IMR-90 (cell line): Measurements from ENCODE around the gene LCE2C. TPM values are rescaled to one million over a fixed set of nuclear protein-coding genes. Genes with fewer than 3 reads are reported as not detected.

Source experiments
- ATAC-seq: fragments of 200-7000 bp; cut with Tn5 transposase; 2 replicates; pipeline ENCODE4 v1.9.1; 2020; ENCODE audit warnings: low read depth, mild to moderate bottlenecking, moderate library complexity
- BruUV-seq: library from RNA; stranded (reverse); fragments of 400-500 nt; replicated peaks from 2 replicates; lab custom pipeline; 2021; lab: Mats Ljungman, UMichigan
- CTCF ChIA-PET: fragments of 300-600 bp; formaldehyde crosslinking; extraction: SDS; loops from one replicate; lab custom pipeline; 2021; ENCODE audit warnings: antibody characterized with exemption; lab: Yijun Ruan, JAX
- POLR2A ChIA-PET: fragments of 300-600 bp; sonication (Branson Sonifier 250); formaldehyde crosslinking; loops from one replicate; lab custom pipeline; 2022; ENCODE audit warnings: antibody characterized with exemption; ENCODE audit not compliant: unreplicated experiment; lab: Charles Lee
- DNase-seq: peaks from one replicate; pipeline ENCODE4 v3.0.0; 2013
- H2AFZ ChIP-seq: replicated peaks from 2 replicates; pipeline ENCODE3; 2013; ENCODE audit warnings: low read length, mild to moderate bottlenecking; ENCODE audit not compliant: poor library complexity
- H2AK5ac ChIP-seq: 2 replicates; pipeline ENCODE4 v1.6.1; 2013; ENCODE audit warnings: low read depth, low read length, inconsistent platforms
- H2AK9ac ChIP-seq: replicated peaks from 2 replicates; pipeline ENCODE3; 2013; ENCODE audit warnings: mild to moderate bottlenecking, low read depth, low read length, moderate library complexity; ENCODE audit not compliant: poor library complexity
- H2BK120ac ChIP-seq: 2 replicates; pipeline ENCODE4 v1.6.1; 2013; ENCODE audit warnings: low read depth, low read length, inconsistent platforms
- H2BK15ac ChIP-seq: 3 replicates; pipeline ENCODE4 v1.6.1; 2013; ENCODE audit warnings: low read depth, low read length, inconsistent platforms
- H2BK20ac ChIP-seq: 2 replicates; pipeline ENCODE4 v1.6.1; 2013; ENCODE audit warnings: low read depth, mild to moderate bottlenecking, inconsistent platforms, low read length, moderate library complexity
- H2BK5ac ChIP-seq: 2 replicates; pipeline ENCODE4 v1.6.1; 2013; ENCODE audit warnings: mild to moderate bottlenecking, low read depth, low read length, inconsistent platforms; ENCODE audit not compliant: poor library complexity, severe bottlenecking
- H3K14ac ChIP-seq: replicated peaks from 2 replicates; pipeline ENCODE4 v1.6.1; 2013; ENCODE audit warnings: low read depth, low read length, inconsistent platforms
- H3K18ac ChIP-seq: 2 replicates; pipeline ENCODE4 v1.6.1; 2013; ENCODE audit warnings: low read depth, low read length, control low read depth
- H3K23ac ChIP-seq: 2 replicates; pipeline ENCODE4 v1.6.1; 2013; ENCODE audit warnings: low read depth, low read length, inconsistent platforms
- H3K27ac ChIP-seq: 2 replicates; pipeline ENCODE4 v1.5.1; 2013; ENCODE audit warnings: mild to moderate bottlenecking, control low read depth, low read length; ENCODE audit not compliant: insufficient read depth
- H3K27me3 ChIP-seq: 2 replicates; pipeline ENCODE4 v1.6.1; 2013; ENCODE audit warnings: low read length; ENCODE audit not compliant: control insufficient read depth, insufficient read depth
- H3K36me3 ChIP-seq: 2 replicates; pipeline ENCODE4 v1.6.1; 2013; ENCODE audit warnings: low read length, mixed read lengths; ENCODE audit not compliant: control insufficient read depth, insufficient read depth
- H3K4ac ChIP-seq: 2 replicates; pipeline ENCODE4 v1.6.1; 2013; ENCODE audit warnings: low read depth, low read length, inconsistent platforms
- H3K4me1 ChIP-seq: 2 replicates; pipeline ENCODE4 v1.6.1; 2013; ENCODE audit warnings: low read length, mixed read lengths; ENCODE audit not compliant: control insufficient read depth, insufficient read depth
- H3K4me2 ChIP-seq: 2 replicates; pipeline ENCODE4 v1.6.1; 2013; ENCODE audit warnings: low read depth, mild to moderate bottlenecking, control low read depth, low read length, moderate library complexity
- H3K4me3 ChIP-seq: 2 replicates; pipeline ENCODE4 v1.5.1; 2013; ENCODE audit warnings: low read depth, mild to moderate bottlenecking, control low read depth, low read length, moderate library complexity; ENCODE audit not compliant: insufficient read depth
- H3K56ac ChIP-seq: 2 replicates; pipeline ENCODE4 v1.6.1; 2013; ENCODE audit warnings: low read length, inconsistent platforms; ENCODE audit not compliant: insufficient read depth; ENCODE audit errors: extremely low read depth
- H3K79me1 ChIP-seq, 2 experiments: 2 replicates each; pipeline ENCODE4 v1.6.1; 2013; ENCODE audit warnings: low read length in 2 of 2, inconsistent platforms in 1 of 2, low read depth in 1 of 2
- H3K9ac ChIP-seq: 2 replicates; pipeline ENCODE4 v1.6.1; 2013; ENCODE audit warnings: low read depth, low read length, control low read depth
- H3K9me1 ChIP-seq: 2 replicates; pipeline ENCODE4 v1.6.1; 2013; ENCODE audit warnings: low read length, inconsistent platforms; ENCODE audit not compliant: insufficient read depth
- H3K9me3 ChIP-seq: 2 replicates; pipeline ENCODE4 v1.6.1; 2013; ENCODE audit warnings: low read length; ENCODE audit not compliant: control insufficient read depth, insufficient read depth
- H4K20me1 ChIP-seq: 2 replicates; pipeline ENCODE4 v1.6.1; 2013; ENCODE audit warnings: low read length, inconsistent platforms; ENCODE audit not compliant: insufficient read depth
- H4K5ac ChIP-seq: 2 replicates; pipeline ENCODE4 v1.6.1; 2013; ENCODE audit warnings: mild to moderate bottlenecking, low read depth, low read length, control low read depth
- H4K8ac ChIP-seq, 2 experiments: 2 replicates each; pipeline ENCODE4 v1.6.1; 2013; ENCODE audit warnings: low read depth in 2 of 2, low read length in 2 of 2, control low read depth in 1 of 2, inconsistent platforms in 1 of 2
- H4K91ac ChIP-seq: 2 replicates; pipeline ENCODE4 v1.6.1; 2013; ENCODE audit warnings: low read depth, low read length, inconsistent platforms; ENCODE audit not compliant: insufficient read depth
- BHLHE40 ChIP-seq: fragments of 150-350 bp; IDR thresholded peaks from 2 replicates; pipeline ENCODE4 v1.6.1; 2016; ENCODE audit warnings: mild to moderate bottlenecking, low read depth, low read length
- CEBPB ChIP-seq: IDR thresholded peaks from 2 replicates; pipeline ENCODE4 v1.6.1; 2012; ENCODE audit warnings: low read depth, low read length, improper control_type of control experiment
- CHD1 ChIP-seq: IDR thresholded peaks from 2 replicates; pipeline ENCODE4 v1.6.1; 2012; ENCODE audit warnings: low read depth, low read length, improper control_type of control experiment
- CTCF ChIP-seq: conservative IDR thresholded peaks from 2 replicates; pipeline ENCODE4 v1.5.1; 2012; ENCODE audit warnings: mild to moderate bottlenecking, low read depth, low read length, improper control_type of control experiment
- ELK1 ChIP-seq: fragments of 150-350 bp; IDR thresholded peaks from 2 replicates; pipeline ENCODE4 v1.6.1; 2016; ENCODE audit warnings: low read depth, mild to moderate bottlenecking, low read length, moderate library complexity, borderline replicate concordance
- FOS ChIP-seq: fragments of 150-350 bp; IDR thresholded peaks from 2 replicates; pipeline ENCODE4 v1.6.1; 2016; ENCODE audit warnings: low read depth, low read length
- MAFK ChIP-seq: IDR thresholded peaks from 2 replicates; pipeline ENCODE4 v1.6.1; 2012; ENCODE audit warnings: low read depth, low read length, improper control_type of control experiment
- MAZ ChIP-seq: IDR thresholded peaks from 2 replicates; pipeline ENCODE4 v1.6.1; 2012; ENCODE audit warnings: low read depth, mild to moderate bottlenecking, low read length, improper control_type of control experiment, moderate library complexity, borderline replicate concordance
- MXI1 ChIP-seq: IDR thresholded peaks from 2 replicates; pipeline ENCODE4 v1.6.1; 2012; ENCODE audit warnings: low read depth, mild to moderate bottlenecking, low read length, moderate library complexity, borderline replicate concordance
- NFE2L2 ChIP-seq: fragments of 150-350 bp; IDR thresholded peaks from 2 replicates; pipeline ENCODE4 v1.6.1; 2016; ENCODE audit warnings: low read depth, mild to moderate bottlenecking, low read length
- POLR2A ChIP-seq: IDR thresholded peaks from 2 replicates; pipeline ENCODE4 v1.6.1; 2012; ENCODE audit warnings: mild to moderate bottlenecking, low read depth, low read length
- RAD21 ChIP-seq: IDR thresholded peaks from 2 replicates; pipeline ENCODE4 v1.6.1; 2012; ENCODE audit warnings: low read length, improper control_type of control experiment
- RCOR1 ChIP-seq: IDR thresholded peaks from 2 replicates; pipeline ENCODE4 v1.6.1; 2012; ENCODE audit warnings: mild to moderate bottlenecking, low read length, improper control_type of control experiment; ENCODE audit not compliant: insufficient replicate concordance
- RFX5 ChIP-seq: IDR thresholded peaks from 2 replicates; pipeline ENCODE4 v1.8.0; 2012; ENCODE audit warnings: low read depth, mild to moderate bottlenecking, low read length, moderate library complexity
- SMC3 ChIP-seq: fragments of 150-350 bp; IDR thresholded peaks from 2 replicates; pipeline ENCODE4 v1.6.1; 2016; ENCODE audit warnings: low read depth, mild to moderate bottlenecking, antibody characterized with exemption, low read length, moderate library complexity
- USF2 ChIP-seq: fragments of 150-350 bp; IDR thresholded peaks from 2 replicates; pipeline ENCODE4 v1.6.1; 2017; ENCODE audit warnings: mild to moderate bottlenecking, antibody characterized with exemption, low read length, low read depth
- WGBS, 2 experiments: methylation state at CpG; one replicate each; pipeline versions ENCODE4 v1.1.5 to v1.1.7; 2013; ENCODE audit warnings: missing lambda C conversion rate in 2 of 2; ENCODE audit not compliant: insufficient read length in 1 of 2; ENCODE audit errors: extremely low coverage in 2 of 2; 5-methylcytosine and 5-hydroxymethylcytosine counted together
- dilution Hi-C: fragments of 300-500 bp; cut with HindIII; formaldehyde crosslinking; loops from one replicate; pipeline ENCODE4 v1.14.3; 2018; ENCODE audit warnings: low sequenced_read_pairs; ENCODE audit not compliant: unreplicated experiment
- in situ Hi-C: fragments of 300-500 bp; cut with MboI; formaldehyde crosslinking; loops from 3 replicates; pipeline ENCODE4 v1.14.3; 2019; ENCODE audit warnings: low sequenced_read_pairs, inconsistent platforms, mixed read lengths
- intact Hi-C: fragments of 100-400 bp; cut with micrococcal nuclease; formaldehyde crosslinking; loops from 2 replicates; pipeline ENCODE4 v1.10.0; 2022
- polyA plus RNA-seq, 3 experiments: library from polyadenylated mRNA; depleted of rRNA; stranded (reverse); fragments of >200 nt; gene quantifications; 2 replicates each; pipeline ENCODE4 v1.2.3, GENCODE V29; 2012; ENCODE audit warnings: low replicate concordance in 1 of 3
- total RNA-seq: library from RNA; depleted of rRNA; stranded (reverse); fragments of >200 nt; gene quantifications from 2 replicates; pipeline ENCODE4 v1.2.3, GENCODE V29; 2012

Gene LCE2C
- total and polyA plus RNA-seq, 2 of the 4 experiments (the other 2 are of a cell fraction), result not detected

- Histone ChIP-seq H3K56ac (no peak overlapping the region), H2AK5ac (no peak overlapping the region), H4K5ac (no peak overlapping the region), H3K4me2 (no peak overlapping the region), H3K23ac (no peak overlapping the region), H3K27me3 (no peaks in the 10 kb centered on the region), H2BK120ac (no peak overlapping the region), H3K18ac (no peak overlapping the region), H3K4ac (no peak overlapping the region), H3K4me1 (no peaks in the 10 kb centered on the region), H3K9me3 (peaks cover 2% of the 10 kb centered on the region; the same call in 1 of the 2 replicates), H3K27ac (no peak overlapping the region), H2AK9ac (no peak overlapping the region), H3K9ac (no peak overlapping the region), H2BK15ac (no peak overlapping the region), H4K8ac (no peak overlapping the region), H3K9me1 (no peaks in the 10 kb centered on the region), H3K79me1 (no peaks in the 10 kb centered on the region), H4K91ac (no peak overlapping the region), H3K4me3 (no peak overlapping the region), H3K36me3 (no peaks in the 10 kb centered on the region), H2BK5ac (no peak overlapping the region), H2AFZ (no peak overlapping the region), H3K14ac (no peak overlapping the region), H2BK20ac (no peak overlapping the region), H4K20me1 (no peaks in the 10 kb centered on the region)
- DNase-seq (no peak), ATAC-seq (no peak)
- WGBS, 2 experiments, result 45% methylated on average over 1 of the region's 3 CpGs; no CpG with 5 or more reads in 1 of the 2 experiments
- in situ Hi-C loops, result no loop called here
- intact Hi-C loops, result no loop called here
- CTCF ChIA-PET, result no interaction called here
- TF ChIP-seq MAZ (no peak), ELK1 (no peak), FOS (no peak), RFX5 (no peak), CHD1 (no peak), RAD21 (no peak), CEBPB (no peak), MXI1 (no peak), RCOR1 (no peak), CTCF (no peak), USF2 (no peak), MAFK (no peak), POLR2A (no peak), BHLHE40 (no peak), SMC3 (no peak), NFE2L2 (no peak)
- BruUV-seq, result no TSS peak
- POLR2A ChIA-PET, result no interaction called here
- dilution Hi-C loops, result no loop called here
Measured at GRCh38 chr1:152630596-152630995, 44.5 kb upstream of the LCE2C start.
